GM12864 (cell line): ENCODE results near the gene FBXL7.

Source experiments
- DNase-seq: peaks from one replicate; pipeline ENCODE4 v3.0.0-alpha.2; 2011; ENCODE audit warnings: low read depth
- H3K4me3 ChIP-seq: 2 replicates; pipeline ENCODE4 v1.5.1; 2011; ENCODE audit warnings: mild to moderate bottlenecking, low read depth, low read length, control low read depth
- TF ChIP-seq, protein P1 (sequence below): IDR thresholded peaks from 2 replicates; pipeline ENCODE4 v1.5.1; 2011; ENCODE audit warnings: low read depth, mild to moderate bottlenecking, moderate library complexity, low read length, control low read depth, inconsistent platforms; ENCODE audit errors: missing control alignments

FBXL7 gene

DNA sequence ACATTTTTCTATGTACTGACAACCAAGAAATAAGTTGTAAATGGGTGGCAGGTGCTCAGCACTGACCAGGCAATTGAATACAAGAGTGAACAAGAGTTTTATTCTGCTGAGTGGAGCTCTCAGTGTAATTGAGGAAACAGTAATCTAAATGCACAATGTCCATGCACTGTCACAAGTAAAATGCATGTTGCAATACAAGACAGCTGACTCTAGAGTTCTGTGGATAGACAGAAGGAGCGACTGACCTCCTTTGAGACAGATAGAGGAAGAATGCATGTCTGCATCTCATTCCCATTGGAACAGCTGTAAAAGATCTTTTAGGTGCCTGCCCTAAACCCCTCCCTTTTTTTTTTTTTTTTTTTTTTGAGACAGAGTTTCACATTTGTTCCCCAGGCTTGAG lies 299.0 kb downstream of the FBXL7 start:
- DNase-seq = no peak
- TF ChIP-seq, protein P1, sequence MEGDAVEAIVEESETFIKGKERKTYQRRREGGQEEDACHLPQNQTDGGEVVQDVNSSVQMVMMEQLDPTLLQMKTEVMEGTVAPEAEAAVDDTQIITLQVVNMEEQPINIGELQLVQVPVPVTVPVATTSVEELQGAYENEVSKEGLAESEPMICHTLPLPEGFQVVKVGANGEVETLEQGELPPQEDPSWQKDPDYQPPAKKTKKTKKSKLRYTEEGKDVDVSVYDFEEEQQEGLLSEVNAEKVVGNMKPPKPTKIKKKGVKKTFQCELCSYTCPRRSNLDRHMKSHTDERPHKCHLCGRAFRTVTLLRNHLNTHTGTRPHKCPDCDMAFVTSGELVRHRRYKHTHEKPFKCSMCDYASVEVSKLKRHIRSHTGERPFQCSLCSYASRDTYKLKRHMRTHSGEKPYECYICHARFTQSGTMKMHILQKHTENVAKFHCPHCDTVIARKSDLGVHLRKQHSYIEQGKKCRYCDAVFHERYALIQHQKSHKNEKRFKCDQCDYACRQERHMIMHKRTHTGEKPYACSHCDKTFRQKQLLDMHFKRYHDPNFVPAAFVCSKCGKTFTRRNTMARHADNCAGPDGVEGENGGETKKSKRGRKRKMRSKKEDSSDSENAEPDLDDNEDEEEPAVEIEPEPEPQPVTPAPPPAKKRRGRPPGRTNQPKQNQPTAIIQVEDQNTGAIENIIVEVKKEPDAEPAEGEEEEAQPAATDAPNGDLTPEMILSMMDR = no peak

DNA sequence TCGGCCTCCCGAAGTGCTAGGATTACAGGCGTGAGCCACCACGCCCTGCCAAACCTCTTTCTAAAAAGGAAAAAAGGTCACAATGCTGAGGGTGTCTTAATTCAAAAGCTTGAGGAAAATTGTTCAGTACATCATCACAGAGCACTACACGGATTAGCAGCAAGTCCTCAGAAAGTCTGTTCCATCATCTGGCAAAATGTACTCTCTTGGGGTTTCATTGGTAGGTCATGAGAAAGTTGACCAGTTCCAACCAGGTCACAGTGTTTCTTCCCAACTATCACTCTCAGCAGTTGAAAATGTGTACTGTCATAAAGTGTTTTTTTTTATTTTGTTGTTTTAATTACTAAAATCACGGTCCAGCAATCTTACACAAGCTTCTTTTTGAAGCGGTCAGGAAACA lies 299.6 kb downstream of the FBXL7 start:
- no peak for DNase-seq
- H3K4me3 ChIP-seq = no peak overlapping the region
- TF ChIP-seq, protein P1 = no peak

More for the DNA sequence above, 299.0 kb downstream of the FBXL7 start:
- H3K4me3 ChIP-seq = no peak overlapping the region

DNA sequence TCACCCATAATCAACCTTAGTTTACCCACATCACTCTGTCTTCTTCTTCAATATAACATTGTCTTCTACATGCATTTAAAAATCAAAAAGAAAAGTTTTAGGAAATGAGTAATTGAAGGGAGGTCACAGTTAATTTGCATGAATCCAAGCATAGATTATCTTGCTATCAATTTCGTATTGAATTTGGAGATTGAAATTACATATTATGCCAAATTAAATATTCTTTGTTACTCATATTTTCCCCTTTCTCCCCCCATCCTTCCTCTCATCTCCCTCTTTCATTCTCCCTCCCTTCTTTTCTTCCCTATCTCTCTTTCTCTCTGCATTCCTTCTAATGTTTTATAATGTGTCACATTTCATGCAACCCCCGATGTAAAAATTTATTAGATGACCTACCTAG lies 303.3 kb downstream of the FBXL7 start:
- TF ChIP-seq, protein P1 = no peak
- H3K4me3 ChIP-seq = no peak overlapping the region
- no peak for DNase-seq

DNA sequence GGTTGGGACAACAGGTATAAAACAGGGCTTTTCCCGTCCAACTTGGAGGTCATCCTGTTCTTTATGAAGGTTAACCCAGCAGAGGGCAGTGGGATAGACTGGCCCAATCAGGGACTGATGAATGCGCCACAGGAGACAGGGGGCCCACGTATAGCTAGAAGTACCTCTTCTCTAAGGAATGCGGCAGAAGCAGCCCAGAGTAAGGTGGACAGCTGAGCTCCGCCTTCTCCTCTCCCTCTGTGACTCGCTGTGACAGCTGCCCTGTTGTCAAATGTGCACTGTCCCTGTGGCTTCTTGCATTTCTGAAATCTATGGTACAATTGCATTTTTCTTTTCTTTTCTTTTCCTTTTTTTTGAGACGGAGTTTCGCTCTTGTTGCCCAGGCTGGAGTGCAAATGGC lies 306.6 kb downstream of the FBXL7 start:
- no peak overlapping the region for H3K4me3 ChIP-seq
- no peak for DNase-seq
- TF ChIP-seq, protein P1 = no peak

DNA sequence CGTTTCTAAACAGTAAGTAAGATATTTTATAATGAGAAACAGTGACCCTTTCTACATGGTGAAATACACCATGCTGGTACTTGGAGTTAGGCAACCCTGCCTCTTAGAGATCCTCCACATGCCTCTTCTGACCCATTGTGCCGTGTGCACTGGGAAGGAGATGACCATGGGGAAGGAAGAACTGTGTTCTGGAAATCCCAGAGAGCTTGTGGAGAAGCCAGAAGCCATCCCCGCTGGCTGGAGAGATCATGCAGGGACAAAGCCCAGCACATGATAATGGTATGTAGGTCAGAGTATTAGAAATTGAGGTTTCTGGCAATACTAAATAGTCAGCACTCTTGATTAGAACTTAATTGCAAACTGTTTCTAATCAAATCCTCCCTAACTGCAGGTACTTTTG lies 307.3 kb downstream of the FBXL7 start:
- TF ChIP-seq, protein P1 = no peak
- no peak for DNase-seq
- H3K4me3 ChIP-seq = no peak overlapping the region

DNA sequence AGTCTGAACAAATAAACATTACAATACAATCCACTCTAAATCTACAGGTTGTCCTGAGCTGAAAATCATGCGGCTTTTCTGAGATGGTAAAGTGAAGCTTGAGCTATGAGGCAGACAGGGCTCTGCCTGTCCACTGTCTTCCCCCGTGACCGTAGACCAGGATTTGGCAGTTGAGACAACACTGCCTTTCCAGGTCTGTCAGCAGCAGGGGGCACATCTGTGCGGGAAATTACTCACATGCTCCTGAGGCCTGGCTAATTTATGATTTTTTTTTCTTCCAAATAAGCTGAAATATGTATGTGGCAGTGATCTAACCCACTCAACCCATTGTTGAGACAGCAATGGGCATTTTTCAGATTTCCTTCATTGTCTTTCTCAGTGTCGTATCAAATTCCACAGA lies 307.9 kb downstream of the FBXL7 start:
- DNase-seq = no peak
- TF ChIP-seq, protein P1 = no peak
- no peak overlapping the region for H3K4me3 ChIP-seq

DNA sequence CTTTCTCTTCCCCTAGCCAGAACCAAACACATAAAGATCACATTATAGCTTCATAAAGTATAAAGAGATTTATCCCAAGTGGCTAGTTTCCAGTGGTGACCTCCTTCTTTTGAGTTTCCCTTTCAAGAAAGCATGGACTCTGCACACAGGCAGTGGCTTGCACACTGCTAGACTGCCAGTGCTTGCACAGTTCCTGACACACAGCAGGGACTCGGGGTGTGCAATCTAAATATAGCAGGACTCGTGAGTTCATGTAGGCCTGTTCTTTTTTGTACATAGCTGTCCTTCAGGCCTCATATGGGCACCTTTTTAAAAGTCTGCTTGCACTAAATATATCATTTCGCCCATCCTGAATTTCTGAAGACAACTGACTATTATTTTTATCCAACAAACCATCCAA lies 308.6 kb downstream of the FBXL7 start:
- TF ChIP-seq, protein P1 = no peak
- H3K4me3 ChIP-seq = no peak overlapping the region
- DNase-seq = no peak
